Measurements from ENCODE around the gene SLAMF7. TPM values are rescaled to one million over a fixed set of nuclear protein-coding genes. Genes with fewer than 3 reads are reported as not detected.
A peak's percentile ranks its signal among the peaks of the same experiment; 100 is the strongest.
"Not testable (repeated sequence)": the region's sequence is repeated elsewhere in the genome, so short reads cannot be mapped to it uniquely, and the experiment has no call there.

Gene SLAMF7
- 51.6 and 52.6 TPM in 2 replicates for total RNA-seq
- 8.6 TPM for total RNA-seq (2013)
- polyA plus RNA-seq = 12.4 and 13.1 TPM in 2 replicates
- 6.9 and 18.1 TPM in 2 replicates for polyA minus RNA-seq

- TF ChIP-seq CTCF (IDR thresholded peaks at IDR 0.05) = no peak
- no peak for TF ChIP-seq EZH2 (IDR thresholded peaks at IDR 0.05; ENCODE audit: borderline replicate concordance, insufficient read depth, low read depth, low read length, poor library complexity, severe bottlenecking)
- H3K27ac ChIP-seq (ENCODE audit: low read length in 2 of 2) = peak within 1 kb of the TSS; percentile 41 to 70
- peak within 1 kb of the TSS; percentile 70 for H2AFZ ChIP-seq (ENCODE audit: insufficient read depth, low read depth, low read length, poor library complexity, severe bottlenecking)
- peaks cover 3 to 11% (median 4%) of the 10 kb centered on the region in 3 donors for H3K9me3 ChIP-seq (ENCODE audit: control extremely low read depth in 1 of 3, control insufficient read depth in 2 of 3, insufficient read depth in 1 of 3, low read length in 2 of 3)
- WGBS (ENCODE audit: insufficient coverage) = 94% methylated on average over 2 of the region's 5 CpGs
- Mint-ChIP-seq H3K27ac (peak within 1 kb of the TSS; percentile 87), H3K9me3 (ENCODE audit: insufficient read depth) (peaks cover 3% of the 10 kb centered on the region), H3K27me3 (no peaks in the 10 kb centered on the region), H3K4me1 (peaks cover 61% of the 10 kb centered on the region), H3K4me3 (peak within 1 kb of the TSS; percentile 91)
- peak within 1 kb of the TSS in 4 of 5 experiments; percentile 9 to 50 (median 31) for H3K4me3 ChIP-seq (ENCODE audit: control extremely low read depth in 1 of 5, extremely low read depth in 1 of 5, insufficient read depth in 1 of 5, low read depth in 2 of 5, low read length in 4 of 5)
- ATAC-seq (ENCODE audit: low read depth) (peak; percentile 92), DNase-seq (peak; percentile 75)
- CTCF ChIA-PET = interaction anchor here (0.7 to 6.2 kb wide), 14 partner anchors 9 to 259 kb away, joined by 3 to 35 read pairs (median 3); partner anchors contain the start of gene ITLN2
- POLR2A ChIA-PET = interaction anchor here (0.5 kb wide), 2 partner anchors 251 to 306 kb away, joined by 3 to 5 read pairs; no protein-coding TSS in a partner anchor
- H3K79me2 ChIP-seq (ENCODE audit: control insufficient read depth, insufficient read depth, low read length) = peaks cover 16% of the 10 kb centered on the region
- no peaks in the 10 kb centered on the region for H3K27me3 ChIP-seq (replicated peaks in 1 of 4; ENCODE audit: control extremely low read depth in 1 of 4, control insufficient read depth in 3 of 4, insufficient read depth in 4 of 4, low read length in 3 of 4)
- intact Hi-C loops (cut with micrococcal nuclease) = loop anchor here (2.0 kb wide), 1 partner anchor 28 kb away; the partner anchor contains the start of gene CD48
- H3K9ac ChIP-seq (ENCODE audit: low read length) = peak within 1 kb of the TSS; percentile 63
- peak within 1 kb of the TSS; percentile 66 for H3K4me2 ChIP-seq (replicated peaks; ENCODE audit: low read depth, low read length, poor library complexity, severe bottlenecking)
- peaks cover 25 to 39% of the 10 kb centered on the region in 2 donors for H3K4me1 ChIP-seq (ENCODE audit: control insufficient read depth in 2 of 2, insufficient read depth in 2 of 2, low read length in 2 of 2)
- no peaks in the 10 kb centered on the region for H3K36me3 ChIP-seq (replicated peaks in 1 of 2; ENCODE audit: control extremely low read depth in 1 of 2, control insufficient read depth in 1 of 2, extremely low read depth in 1 of 2, insufficient read depth in 2 of 2, low read length in 1 of 2)
- H4K20me1 ChIP-seq (ENCODE audit: control insufficient read depth, insufficient read depth, low read length, poor library complexity, severe bottlenecking) = no peaks in the 10 kb centered on the region
These were observed at the start of gene SLAMF7 for GRCh38 chr1:160739098-160739511. Gene SLAMF7, plus strand, starts transcription at chr1:160739247. Its CDS starts 55 bp downstream, at chr1:160739302.

- H3K9me3 Mint-ChIP-seq (ENCODE audit: insufficient read depth); H3K36me3 ChIP-seq (replicated peaks in 1 of 2; ENCODE audit: control extremely low read depth in 1 of 2, control insufficient read depth in 1 of 2, extremely low read depth in 1 of 2, insufficient read depth in 2 of 2, low read length in 1 of 2); intact Hi-C loops (cut with micrococcal nuclease); H3K4me3 ChIP-seq (ENCODE audit: control extremely low read depth in 1 of 5, extremely low read depth in 1 of 5, insufficient read depth in 1 of 5, low read depth in 2 of 5, low read length in 4 of 5); H3K27me3 ChIP-seq (replicated peaks in 1 of 4; ENCODE audit: control extremely low read depth in 1 of 4, control insufficient read depth in 3 of 4, insufficient read depth in 4 of 4, low read length in 3 of 4); H3K4me1 ChIP-seq (ENCODE audit: control insufficient read depth in 2 of 2, insufficient read depth in 2 of 2, low read length in 2 of 2); H3K9ac ChIP-seq (ENCODE audit: low read length); H3K9me3 ChIP-seq (ENCODE audit: control extremely low read depth in 1 of 3, control insufficient read depth in 2 of 3, insufficient read depth in 1 of 3, low read length in 2 of 3); H3K27me3 Mint-ChIP-seq; H3K27ac Mint-ChIP-seq; H2AFZ ChIP-seq (ENCODE audit: insufficient read depth, low read depth, low read length, poor library complexity, severe bottlenecking); DNase-seq; H3K4me3 Mint-ChIP-seq; ATAC-seq (ENCODE audit: low read depth); H3K4me2 ChIP-seq (replicated peaks; ENCODE audit: low read depth, low read length, poor library complexity, severe bottlenecking): not testable (repeated sequence)
- ChIA-PET CTCF (interaction anchor here (1.0 to 1.5 kb wide), 5 partner anchors 10 to 18 kb away, joined by 3 to 5 read pairs (median 3); no protein-coding TSS in a partner anchor), POLR2A (interaction anchor here (0.6 kb wide), 1 partner anchor 299 kb away, joined by 9 read pairs; no protein-coding TSS in a partner anchor)
- 90% methylated on average over 6 of the region's 10 CpGs for WGBS (ENCODE audit: insufficient coverage)
- H3K27ac ChIP-seq (ENCODE audit: low read length in 2 of 2) = peak overlapping the region in 1 of 2 donors; percentile 23
- peaks cover 73% of the 10 kb centered on the region for H3K79me2 ChIP-seq (ENCODE audit: control insufficient read depth, insufficient read depth, low read length)
- peaks cover 24% of the 10 kb centered on the region for H4K20me1 ChIP-seq (ENCODE audit: control insufficient read depth, insufficient read depth, low read length, poor library complexity, severe bottlenecking)
- peaks cover 62% of the 10 kb centered on the region for H3K4me1 Mint-ChIP-seq
These were observed 46.7 kb upstream of the SLAMF7 start for GRCh38 chr1:160692390-160692789.

Data from B cell (primary cell).